GM23338 (cell line): Measurements from ENCODE around the gene FAM47A. TPM values are rescaled to one million over a fixed set of nuclear protein-coding genes. Genes with fewer than 3 reads are reported as not detected.

Experiments
- ATAC-seq: fragments of 200-7000 bp; cut with Tn5 transposase; 3 replicates; pipeline ENCODE4 v1.9.1; 2020
- DNase-seq: peaks from one replicate; pipeline ENCODE4 v3.0.0-alpha.2; 2015; ENCODE audit warnings: low spot score
- H2AFZ ChIP-seq: fragments of 200-600 bp; sonication (generic); 2 replicates; pipeline ENCODE4 v1.8.0; 2016; ENCODE audit warnings: antibody characterized with exemption, mild to moderate bottlenecking, moderate library complexity
- H3F3A ChIP-seq: fragments of 200-600 bp; sonication (generic); replicated peaks from 2 replicates; pipeline ENCODE4 v1.8.0; 2017; ENCODE audit warnings: antibody characterized with exemption, mixed run types, low read depth
- H3K27ac ChIP-seq: fragments of 200-600 bp; sonication (generic); 2 replicates; pipeline ENCODE4 v1.6.1; 2016; ENCODE audit warnings: low read depth
- H3K27me3 ChIP-seq: fragments of 200-600 bp; sonication (generic); 2 replicates; pipeline ENCODE4 v1.8.0; 2016; ENCODE audit warnings: mild to moderate bottlenecking, mixed run types, moderate library complexity; ENCODE audit not compliant: insufficient read depth
- H3K36me3 ChIP-seq: fragments of 200-600 bp; sonication (generic); 2 replicates; pipeline ENCODE4 v1.8.0; 2016; ENCODE audit warnings: mild to moderate bottlenecking; ENCODE audit not compliant: insufficient read depth
- H3K4me1 ChIP-seq: fragments of 200-600 bp; sonication (generic); 2 replicates; pipeline ENCODE4 v1.8.0; 2016; ENCODE audit warnings: mild to moderate bottlenecking, moderate library complexity; ENCODE audit not compliant: insufficient read depth
- H3K4me2 ChIP-seq: fragments of 200-600 bp; sonication (generic); 2 replicates; pipeline ENCODE4 v1.7.1; 2017; ENCODE audit warnings: mixed run types
- H3K4me3 ChIP-seq: fragments of 200-600 bp; sonication (generic); 2 replicates; pipeline ENCODE4 v1.6.1; 2016; ENCODE audit warnings: mixed run types
- H3K79me2 ChIP-seq: fragments of 200-600 bp; sonication (generic); replicated peaks from 2 replicates; pipeline ENCODE4 v1.8.0; 2017; ENCODE audit warnings: mild to moderate bottlenecking; ENCODE audit not compliant: insufficient read depth
- H3K9me2 ChIP-seq: fragments of 200-600 bp; sonication (generic); 2 replicates; pipeline ENCODE4 v1.8.0; 2017; ENCODE audit not compliant: insufficient read depth
- H4K20me1 ChIP-seq: fragments of 200-600 bp; sonication (generic); replicated peaks from 2 replicates; pipeline ENCODE4 v1.8.0; 2017; ENCODE audit warnings: mild to moderate bottlenecking; ENCODE audit not compliant: insufficient read depth
- H3K27ac Mint-ChIP-seq: 2 replicates; pipeline ENCODE4 v1.8.0; 2020; ENCODE audit warnings: inconsistent platforms, mild to moderate bottlenecking, moderate library complexity, mixed read lengths
- H3K27me3 Mint-ChIP-seq: 3 replicates; pipeline ENCODE4 v1.8.0; 2022; ENCODE audit warnings: low read depth, mild to moderate bottlenecking, moderate library complexity, mixed read lengths, inconsistent platforms; ENCODE audit not compliant: insufficient read depth, poor library complexity
- H3K36me3 Mint-ChIP-seq: 3 replicates; pipeline ENCODE4 v1.8.0; 2021; ENCODE audit warnings: low read depth, mild to moderate bottlenecking, inconsistent platforms, moderate library complexity, mixed read lengths
- H3K4me1 Mint-ChIP-seq: 3 replicates; pipeline ENCODE4 v1.8.0; 2020; ENCODE audit warnings: mild to moderate bottlenecking, inconsistent platforms, mixed read lengths
- H3K4me3 Mint-ChIP-seq: 3 replicates; pipeline ENCODE4 v1.8.0; 2021; ENCODE audit warnings: moderate library complexity, mild to moderate bottlenecking, inconsistent platforms, mixed read lengths
- H3K9me3 Mint-ChIP-seq: 3 replicates; pipeline ENCODE4 v1.8.0; 2020; ENCODE audit warnings: moderate library complexity, mild to moderate bottlenecking, inconsistent platforms, mixed read lengths
- CREB1 ChIP-seq: fragments of 250-450 bp; sonication (Bioruptor Pico); IDR thresholded peaks from 2 replicates; pipeline ENCODE4 v1.5.0; 2020; ENCODE audit warnings: low read depth, mild to moderate bottlenecking, moderate library complexity
- ETS1 ChIP-seq: IDR thresholded peaks from 2 replicates; pipeline ENCODE4 v1.6.1; 2016; ENCODE audit warnings: antibody characterized with exemption
- EZH2phosphoT487 ChIP-seq: fragments of 200-600 bp; sonication (generic); IDR thresholded peaks from one replicate; pipeline ENCODE4 v1.8.1; 2018; ENCODE audit warnings: antibody characterized with exemption; ENCODE audit not compliant: unreplicated experiment
- REST ChIP-seq: IDR thresholded peaks from one replicate; pipeline ENCODE4 v1.6.1; 2018; ENCODE audit warnings: antibody characterized with exemption; ENCODE audit not compliant: unreplicated experiment
- STAT1 ChIP-seq: IDR thresholded peaks from one replicate; pipeline ENCODE4 v1.6.1; 2016; ENCODE audit warnings: antibody characterized with exemption; ENCODE audit not compliant: unreplicated experiment
- ZNF331 ChIP-seq: fragments of 250-450 bp; sonication (Bioruptor Pico); IDR thresholded peaks from 2 replicates; pipeline ENCODE4 v1.5.0; 2020; ENCODE audit warnings: low read depth, mild to moderate bottlenecking, moderate library complexity
- ZNF462 ChIP-seq: fragments of 250-450 bp; sonication (Bioruptor Pico); IDR thresholded peaks from 2 replicates; pipeline ENCODE4 v1.5.0; 2020; ENCODE audit warnings: mild to moderate bottlenecking, moderate library complexity
- polyA plus RNA-seq: library from polyadenylated mRNA; unstranded; fragments of >200 nt; fragmentation: Nextera tagmentation; extraction: Ambion mirVana; gene quantifications from 2 replicates; pipeline ENCODE4 v1.2.1, GENCODE V29; 2016
- total RNA-seq: library from RNA; depleted of rRNA; stranded (reverse); fragments of >200 nt; shearing (Covaris generic); gene quantifications from 2 replicates; pipeline ENCODE4 v1.2.3, GENCODE V29; 2014

The FAM47A gene
- total and polyA plus RNA-seq, 2 experiments from 2014 or later: not detected

- TF ChIP-seq EZH2phosphoT487 (no peak), ETS1 (no peak), STAT1 (no peak)
Measured at GRCh38 chrX:34130501-34130900, 1.6 kb downstream of the FAM47A start (continued).

GRCh38 chrX:34126011-34126410 is 6.1 kb downstream of the FAM47A start:
- Histone ChIP-seq H3F3A (no peaks in the 10 kb centered on the region), H3K36me3 (no peaks in the 10 kb centered on the region), H3K4me1 (no peaks in the 10 kb centered on the region), H3K27ac (no peak overlapping the region), H3K4me3 (no peak overlapping the region), H3K79me2 (no peaks in the 10 kb centered on the region), H3K9me2 (no peaks in the 10 kb centered on the region), H3K27me3 (no peaks in the 10 kb centered on the region), H4K20me1 (no peaks in the 10 kb centered on the region), H3K4me2 (no peak overlapping the region), H2AFZ (no peak overlapping the region)
- ATAC-seq (no peak), DNase-seq (no peak)
- H3K27ac Mint-ChIP-seq: no peak overlapping the region
- peaks cover 10% of the 10 kb centered on the region; the same call in 2 of the 3 replicates for H3K9me3 Mint-ChIP-seq
- no peaks in the 10 kb centered on the region for H3K27me3 Mint-ChIP-seq
- TF ChIP-seq ETS1 (no peak), ZNF331 (no peak), REST (no peak)
- no peaks in the 10 kb centered on the region for H3K4me1 Mint-ChIP-seq
- no peaks in the 10 kb centered on the region; the same call in 2 of the 3 replicates for H3K36me3 Mint-ChIP-seq
- no peak overlapping the region for H3K4me3 Mint-ChIP-seq

GRCh38 chrX:34119122-34119521 is 13.0 kb downstream of the FAM47A start:
- Histone ChIP-seq H3K4me3 (no peak overlapping the region), H3K27me3 (no peaks in the 10 kb centered on the region), H3K9me2 (no peaks in the 10 kb centered on the region), H3K4me2 (no peak overlapping the region), H2AFZ (no peak overlapping the region), H3K27ac (no peak overlapping the region), H3K4me1 (no peaks in the 10 kb centered on the region), H3K36me3 (no peaks in the 10 kb centered on the region), H3K79me2 (no peaks in the 10 kb centered on the region), H3F3A (no peaks in the 10 kb centered on the region), H4K20me1 (no peaks in the 10 kb centered on the region)
- ATAC-seq (no peak), DNase-seq (no peak)
- Mint-ChIP-seq H3K27me3 (no peaks in the 10 kb centered on the region), H3K4me1 (no peaks in the 10 kb centered on the region), H3K27ac (no peak overlapping the region), H3K9me3 (peaks cover 7% of the 10 kb centered on the region; the same call in 1 of the 3 replicates), H3K4me3 (no peak overlapping the region), H3K36me3 (no peaks in the 10 kb centered on the region; the same call in 2 of the 3 replicates)
- TF ChIP-seq ZNF462: no peak
- no peak for TF ChIP-seq ZNF331
- TF ChIP-seq CREB1 (CRISPR knock-in tag): no peak
